Measurements from ENCODE around the gene ZNF878.

DNA sequence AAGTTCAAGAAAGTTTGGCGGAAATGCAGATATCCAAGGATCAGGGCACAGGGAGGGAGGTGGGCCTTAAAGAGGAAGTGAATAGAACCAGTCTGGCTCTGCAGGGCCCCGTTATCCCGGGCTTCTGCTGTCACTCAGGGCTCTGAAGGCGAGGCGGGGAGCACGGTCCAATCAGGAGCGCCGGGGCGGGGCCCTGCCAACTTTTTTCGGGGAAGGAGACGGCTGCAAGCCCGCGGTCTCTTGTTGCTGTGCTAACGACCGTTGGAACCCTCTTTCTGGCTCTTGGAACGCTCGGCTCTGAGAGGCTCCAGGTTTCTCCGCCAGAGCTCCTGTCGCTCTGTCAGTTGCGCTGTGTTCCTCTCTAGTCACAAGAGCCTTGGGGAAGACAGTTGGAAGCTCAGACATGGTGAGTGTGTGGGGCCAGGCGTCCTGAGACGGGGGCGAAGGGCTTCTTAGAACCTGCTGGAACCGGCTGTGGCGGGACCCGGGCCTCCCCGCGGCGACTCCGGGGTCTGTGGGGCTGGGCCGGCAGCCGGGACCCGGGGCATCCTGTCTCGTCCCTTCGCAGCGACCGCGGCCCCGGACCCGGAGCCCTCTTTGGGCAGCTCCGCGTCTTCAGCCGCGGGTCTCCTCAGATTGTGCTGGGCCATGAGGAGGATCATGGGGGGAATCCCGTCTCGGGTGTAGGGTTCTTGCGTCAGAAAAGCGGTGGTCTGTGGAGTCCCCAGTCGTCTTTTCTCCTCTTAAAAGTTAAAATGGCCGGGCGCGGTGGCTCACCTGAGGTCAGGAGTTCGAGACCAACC is 39.5 kb upstream of the ZNF878 start:
- TF ChIP-seq, protein P1, sequence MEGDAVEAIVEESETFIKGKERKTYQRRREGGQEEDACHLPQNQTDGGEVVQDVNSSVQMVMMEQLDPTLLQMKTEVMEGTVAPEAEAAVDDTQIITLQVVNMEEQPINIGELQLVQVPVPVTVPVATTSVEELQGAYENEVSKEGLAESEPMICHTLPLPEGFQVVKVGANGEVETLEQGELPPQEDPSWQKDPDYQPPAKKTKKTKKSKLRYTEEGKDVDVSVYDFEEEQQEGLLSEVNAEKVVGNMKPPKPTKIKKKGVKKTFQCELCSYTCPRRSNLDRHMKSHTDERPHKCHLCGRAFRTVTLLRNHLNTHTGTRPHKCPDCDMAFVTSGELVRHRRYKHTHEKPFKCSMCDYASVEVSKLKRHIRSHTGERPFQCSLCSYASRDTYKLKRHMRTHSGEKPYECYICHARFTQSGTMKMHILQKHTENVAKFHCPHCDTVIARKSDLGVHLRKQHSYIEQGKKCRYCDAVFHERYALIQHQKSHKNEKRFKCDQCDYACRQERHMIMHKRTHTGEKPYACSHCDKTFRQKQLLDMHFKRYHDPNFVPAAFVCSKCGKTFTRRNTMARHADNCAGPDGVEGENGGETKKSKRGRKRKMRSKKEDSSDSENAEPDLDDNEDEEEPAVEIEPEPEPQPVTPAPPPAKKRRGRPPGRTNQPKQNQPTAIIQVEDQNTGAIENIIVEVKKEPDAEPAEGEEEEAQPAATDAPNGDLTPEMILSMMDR (IDR thresholded peaks at IDR 0.05; ENCODE audit: low read depth, low read length) = no peak
- TF ChIP-seq POLR2A (IDR thresholded peaks at IDR 0.05; ENCODE audit: extremely low read depth, insufficient read length) = peak; percentile 94
- TF ChIP-seq MYC (IDR thresholded peaks at IDR 0.05; ENCODE audit: low read depth, low read length) = no peak
- TF ChIP-seq, protein P2, sequence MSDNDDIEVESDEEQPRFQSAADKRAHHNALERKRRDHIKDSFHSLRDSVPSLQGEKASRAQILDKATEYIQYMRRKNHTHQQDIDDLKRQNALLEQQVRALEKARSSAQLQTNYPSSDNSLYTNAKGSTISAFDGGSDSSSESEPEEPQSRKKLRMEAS (IDR thresholded peaks at IDR 0.05; ENCODE audit: low read depth, low read length) = no peak
